HG02610 (cell line): ENCODE results near the gene SLC15A5.

ENCODE experiments used
- ATAC-seq: cut with Tn5 transposase; IDR thresholded peaks from one replicate; pipeline ENCODE4 v1.9.1; 2021; ENCODE audit warnings: mild to moderate bottlenecking, moderate library complexity; ENCODE audit not compliant: unreplicated experiment

Gene SLC15A5

GRCh38 chr12:16261944-16262475 is 15.5 kb downstream of the SLC15A5 start:
- ATAC-seq = no peak

- ATAC-seq = no peak
Observed at GRCh38 chr12:16260206-16260605, 17.3 kb downstream of the SLC15A5 start.

DNA sequence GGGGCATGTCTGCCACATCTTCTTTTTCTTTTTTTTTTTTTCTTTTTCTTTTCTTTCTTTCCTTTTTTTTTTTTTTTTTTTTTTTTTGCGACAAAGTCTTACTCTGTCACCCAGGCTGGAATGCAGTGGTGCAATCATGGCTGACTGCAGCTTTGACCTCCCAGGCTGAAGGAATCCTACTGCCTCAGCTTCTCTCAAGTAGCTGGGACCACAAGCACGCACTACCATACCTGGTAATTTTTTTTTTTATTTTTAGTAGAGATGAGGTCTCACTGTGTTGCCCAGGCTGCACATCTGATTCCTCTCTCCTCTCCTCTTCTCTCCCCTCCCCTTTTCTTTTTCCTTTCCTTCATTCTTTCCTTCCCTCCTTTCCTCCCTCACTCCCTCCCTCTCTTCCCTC is 18.5 kb downstream of the SLC15A5 start:
- ATAC-seq = no peak

GRCh38 chr12:16246264-16246663 is 31.2 kb downstream of the SLC15A5 start:
- no peak for ATAC-seq

DNA sequence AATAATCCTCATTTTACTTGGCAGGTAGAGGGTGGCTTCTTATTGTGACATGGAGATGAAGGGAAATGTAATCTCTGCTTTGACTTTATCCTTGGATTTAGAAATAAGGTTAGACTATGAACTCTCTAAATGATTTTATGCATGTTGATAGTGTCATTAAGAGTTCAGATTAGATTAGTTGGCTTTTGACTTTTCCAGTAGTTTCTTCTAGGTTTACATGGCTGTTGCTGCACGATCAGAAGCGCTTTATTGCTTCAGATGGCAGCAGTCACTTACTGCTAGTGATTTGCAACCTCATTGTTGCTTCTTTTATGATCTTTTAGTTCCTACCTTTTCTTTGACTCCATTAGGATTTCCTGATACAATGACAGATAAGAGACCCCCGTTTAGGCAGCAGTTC is 32.3 kb downstream of the SLC15A5 start:
- no peak for ATAC-seq

DNA sequence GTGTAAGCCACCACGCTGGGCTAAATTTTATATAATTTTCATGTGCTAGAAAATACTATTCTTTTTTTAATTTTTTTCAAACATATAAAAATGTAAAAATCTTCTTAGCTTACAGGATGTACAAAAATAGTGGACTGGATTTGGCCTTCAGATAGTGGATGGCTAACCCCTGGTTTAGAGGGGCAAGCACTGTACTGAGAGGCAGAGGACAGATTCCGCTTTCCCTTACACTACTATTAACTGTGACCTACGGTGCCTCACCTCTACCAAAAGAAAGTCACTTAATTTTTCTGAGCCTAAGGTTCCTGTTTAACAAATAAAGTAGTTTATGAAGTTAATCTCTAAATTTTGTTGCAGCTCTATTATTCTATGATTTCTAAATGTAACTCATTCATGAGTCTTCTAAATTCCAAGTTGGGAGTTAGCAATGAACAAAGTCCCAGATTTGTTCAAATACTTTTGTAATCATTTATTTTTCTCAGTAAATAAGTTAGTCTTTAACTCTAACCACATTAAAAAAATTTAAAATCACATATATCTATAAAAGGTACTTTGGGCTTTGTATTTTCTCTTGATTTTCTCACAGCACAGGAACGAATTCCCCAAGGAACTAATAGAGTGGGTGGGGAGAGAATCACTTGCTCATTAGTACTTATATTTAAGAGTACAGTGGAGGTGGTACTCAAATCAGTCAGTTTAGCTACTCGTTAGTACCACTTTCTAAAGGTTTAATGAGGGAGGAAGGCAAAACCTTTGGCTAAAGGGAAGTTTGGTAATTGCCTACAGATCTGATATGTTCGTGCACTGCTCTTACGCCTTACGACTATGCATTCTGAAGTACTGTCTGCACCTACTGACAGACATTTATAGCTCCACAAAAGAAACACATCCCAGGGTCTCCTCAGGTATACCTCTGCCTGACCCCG is 33.7 kb downstream of the SLC15A5 start:
- no peak for ATAC-seq

- ATAC-seq = no peak
Observed at GRCh38 chr12:16241346-16241745, 36.1 kb downstream of the SLC15A5 start.

- peak; percentile 58 for ATAC-seq
Observed at GRCh38 chr12:16238661-16239060, 38.8 kb downstream of the SLC15A5 start.

GRCh38 chr12:16229676-16230075 is 47.8 kb downstream of the SLC15A5 start:
- no peak for ATAC-seq

DNA sequence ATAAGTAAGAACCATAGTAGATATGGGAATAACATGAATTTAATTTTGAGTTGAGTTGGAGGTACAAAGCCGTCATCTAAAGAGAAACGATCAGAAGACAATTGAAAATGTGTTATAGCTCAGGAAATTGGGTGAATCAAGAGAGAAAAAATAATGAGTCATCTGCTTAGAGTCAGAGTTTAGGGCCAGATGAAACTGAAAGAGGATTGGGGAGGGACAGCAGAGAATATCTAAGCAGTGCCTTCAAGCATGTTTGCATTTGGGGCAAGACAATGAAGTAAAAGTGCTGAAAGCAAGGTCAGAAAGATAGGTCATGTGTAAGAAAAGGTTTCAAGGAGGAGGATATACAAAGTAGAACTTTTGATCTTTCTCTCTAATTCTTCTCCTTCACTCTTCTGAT is 49.4 kb downstream of the SLC15A5 start:
- ATAC-seq = peak; percentile 74

- no peak for ATAC-seq
Observed at GRCh38 chr12:16225692-16226091, 51.8 kb downstream of the SLC15A5 start.

DNA sequence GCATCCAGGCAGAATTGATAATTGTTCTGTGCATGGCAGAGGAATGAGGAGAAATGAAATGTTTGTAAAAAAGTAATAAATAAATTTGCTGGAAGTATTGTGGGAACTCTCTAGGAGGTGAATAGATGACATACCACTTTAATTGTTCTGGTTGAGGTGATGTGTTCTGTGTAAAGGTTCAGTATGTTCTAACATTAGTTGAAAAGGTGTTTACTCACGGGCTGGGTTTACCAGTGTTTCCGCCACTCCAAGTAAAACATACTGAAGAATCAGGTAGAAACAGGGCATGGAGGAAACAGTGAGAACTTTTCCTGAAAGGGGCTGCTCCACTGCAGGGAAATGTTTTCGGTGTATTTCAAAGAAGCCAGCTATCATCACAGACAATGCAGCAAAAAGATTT is 53.3 kb downstream of the SLC15A5 start:
- no peak for ATAC-seq

GRCh38 chr12:16221776-16222175 is 55.7 kb downstream of the SLC15A5 start:
- ATAC-seq = no peak

- ATAC-seq = no peak
Observed at GRCh38 chr12:16220120-16220519, 57.4 kb downstream of the SLC15A5 start.

- no peak for ATAC-seq
Observed at GRCh38 chr12:16218934-16219751, 58.3 kb downstream of the SLC15A5 start.

- ATAC-seq = no peak
Observed at GRCh38 chr12:16218234-16218633, 59.3 kb downstream of the SLC15A5 start.

DNA sequence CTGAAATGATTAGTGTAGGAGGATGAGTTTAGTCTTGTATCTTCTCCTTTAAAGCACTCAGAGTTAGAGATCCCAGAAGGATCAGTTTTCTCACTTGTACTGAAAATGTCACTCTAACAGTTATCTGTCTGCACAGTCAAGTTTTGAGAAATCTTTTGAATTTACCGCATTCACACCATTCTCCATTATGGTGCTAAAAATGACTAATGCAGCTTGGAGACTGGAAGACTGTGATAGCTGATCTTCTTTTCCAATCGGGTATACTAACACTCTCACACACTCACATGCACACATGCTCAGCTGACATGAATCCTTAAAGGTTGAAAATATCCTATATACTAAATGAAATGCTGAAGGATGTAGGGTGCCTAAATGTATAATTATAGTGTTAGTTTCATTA is 65.8 kb downstream of the SLC15A5 start:
- ATAC-seq = no peak

- ATAC-seq = peak; percentile 95
Observed at GRCh38 chr12:16198884-16199283, 78.6 kb downstream of the SLC15A5 start.

DNA sequence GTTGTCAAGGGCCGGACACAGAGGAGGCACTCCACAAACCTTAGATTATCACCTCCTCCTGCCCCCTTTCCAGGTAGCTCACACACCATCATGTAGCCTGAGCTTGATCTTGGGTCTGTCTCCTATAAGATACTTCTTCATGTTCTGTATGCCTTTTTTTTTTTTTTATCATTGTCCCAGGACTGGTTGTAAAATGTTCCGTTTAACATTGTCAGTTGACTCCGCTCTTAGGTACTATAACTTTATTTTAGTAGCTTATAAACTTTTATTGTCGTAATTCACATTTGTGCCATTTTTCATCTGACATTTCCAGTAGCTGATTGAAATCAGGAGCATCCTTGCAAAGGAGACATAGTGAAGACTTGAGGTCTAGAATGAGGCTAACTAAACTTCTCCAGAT is 79.9 kb downstream of the SLC15A5 start:
- ATAC-seq = no peak

DNA sequence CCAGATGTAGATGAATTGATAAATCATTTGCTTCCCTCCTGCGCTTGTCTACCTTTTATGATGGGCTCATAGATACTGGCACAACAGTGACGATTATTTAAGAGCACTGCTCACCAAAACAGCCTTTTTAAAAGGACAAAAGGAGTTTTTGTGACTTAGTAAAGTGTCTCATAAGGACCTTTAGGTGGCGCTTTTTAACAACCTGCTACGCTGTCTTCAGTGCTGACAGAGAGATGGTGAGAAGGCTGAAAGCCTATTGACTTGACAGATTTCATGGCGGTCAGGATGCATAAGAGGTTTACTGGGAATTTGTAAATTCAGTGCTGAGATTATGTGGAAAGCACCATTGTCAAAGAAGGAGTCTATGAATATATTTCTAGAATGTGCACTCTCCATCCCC is 87.6 kb downstream of the SLC15A5 start:
- no peak for ATAC-seq

GRCh38 chr12:16187660-16188059 is 89.8 kb downstream of the SLC15A5 start:
- ATAC-seq = no peak

- ATAC-seq = no peak
Observed at GRCh38 chr12:16184681-16185080, 92.8 kb downstream of the SLC15A5 start.
